HG03520 (cell line): ENCODE measurements around the gene PANK4.
A peak's percentile ranks its signal among the peaks of the same experiment; 100 is the strongest.

Source experiments
- ATAC-seq: cut with Tn5 transposase; IDR thresholded peaks from one replicate; pipeline ENCODE4 v1.9.1; 2021; ENCODE audit warnings: mild to moderate bottlenecking, moderate library complexity; ENCODE audit not compliant: unreplicated experiment

The PANK4 gene

GRCh38 chr1:2530513-2531361 is 4.3 kb upstream of the PANK4 start:
- ATAC-seq: no peak

GRCh38 chr1:2529784-2530512 is 3.6 kb upstream of the PANK4 start, which contains the start of gene HES5:
Gene HES5 (minus strand): TSS chr1:2530263. CDS start chr1:2530164, 99 bp downstream.
- no peak for ATAC-seq

- no peak for ATAC-seq
Measured at GRCh38 chr1:2528966-2529783, 2.8 kb upstream of the PANK4 start.

- ATAC-seq: no peak
Measured at GRCh38 chr1:2528611-2528965, 2.2 kb upstream of the PANK4 start.

GRCh38 chr1:2528016-2528415 is 1.6 kb upstream of the PANK4 start:
- ATAC-seq: no peak

- ATAC-seq: no peak
Measured at GRCh38 chr1:2527556-2527860, 1.1 kb upstream of the PANK4 start.

- peak; percentile 24 for ATAC-seq
Measured at GRCh38 chr1:2526824-2527555, 594 bp upstream of the PANK4 start.

GRCh38 chr1:2525572-2525919 is 850 bp downstream of the PANK4 start:
- no peak for ATAC-seq

GRCh38 chr1:2523891-2524609 is 2.3 kb downstream of the PANK4 start:
- ATAC-seq: no peak

- no peak for ATAC-seq
Measured at GRCh38 chr1:2523191-2523890, 3.1 kb downstream of the PANK4 start.

- ATAC-seq: no peak
Measured at GRCh38 chr1:2522230-2522629, 4.2 kb downstream of the PANK4 start.

- ATAC-seq: no peak
Measured at GRCh38 chr1:2520806-2521205, 5.6 kb downstream of the PANK4 start.

- ATAC-seq: no peak
Measured at GRCh38 chr1:2520206-2520605, 6.2 kb downstream of the PANK4 start.

- ATAC-seq: no peak
Measured at GRCh38 chr1:2519729-2520128, 6.7 kb downstream of the PANK4 start.

GRCh38 chr1:2519029-2519685 is 7.2 kb downstream of the PANK4 start:
- ATAC-seq: no peak

- ATAC-seq: no peak
Measured at GRCh38 chr1:2518528-2518927, 7.9 kb downstream of the PANK4 start.

- ATAC-seq: no peak
Measured at GRCh38 chr1:2517966-2518365, 8.4 kb downstream of the PANK4 start.

GRCh38 chr1:2516946-2517345 is 9.4 kb downstream of the PANK4 start:
- no peak for ATAC-seq

- ATAC-seq: no peak
Measured at GRCh38 chr1:2516124-2516523, 10.3 kb downstream of the PANK4 start.
